GM12878 (cell line): ENCODE measurements around the gene KTN1. TPM values are rescaled to one million over a fixed set of nuclear protein-coding genes. Genes with fewer than 3 reads are reported as not detected.

Source experiments
- ATAC-seq: fragments of 200-7000 bp; cut with Tn5 transposase; 3 replicates; pipeline ENCODE4 v1.9.1; 2020; ENCODE audit warnings: mild to moderate bottlenecking, moderate library complexity
- BruUV-seq: library from RNA; stranded (reverse); fragments of 400-500 nt; replicated peaks from 2 replicates; lab custom pipeline; 2021; lab: Mats Ljungman, UMichigan
- CTCF ChIA-PET: fragments of 300-600 bp; sonication (Branson Sonifier 250); formaldehyde crosslinking; extraction: SDS; loops from one replicate; lab custom pipeline; 2021; ENCODE audit warnings: inconsistent platforms; lab: Yijun Ruan, JAX
- POLR2A ChIA-PET: fragments of 350-600 bp; formaldehyde crosslinking; extraction: SDS; loops from one replicate; lab custom pipeline; 2021; ENCODE audit warnings: inconsistent platforms; lab: Charles Lee
- RAD21 ChIA-PET: fragments of 300-600 bp; sonication (Branson Sonifier 250); formaldehyde crosslinking; loops from one replicate; lab custom pipeline; 2023; ENCODE audit warnings: antibody characterized with exemption; ENCODE audit not compliant: unreplicated experiment; lab: Charles Lee
- SMC1A ChIA-PET: fragments of 300-600 bp; sonication (Branson Sonifier 250); formaldehyde crosslinking; loops from one replicate; lab custom pipeline; 2023; ENCODE audit not compliant: unreplicated experiment, uncharacterized antibody; lab: Charles Lee
- DNase-seq: peaks from one replicate; pipeline ENCODE4 v3.0.0-alpha.2; 2011; ENCODE audit warnings: low read depth, low spot score
- FAIRE-seq: peaks from 3 replicates; lab custom pipeline; 2011; peaks lifted over from hg19 to GRCh38; lab: Jason Lieb, UNC
- H2AFZ ChIP-seq: 2 replicates; pipeline ENCODE4 v1.6.0; 2011; ENCODE audit warnings: low read depth, low read length, control low read depth; ENCODE audit not compliant: control insufficient read depth
- H3K27ac ChIP-seq: 2 replicates; pipeline ENCODE4 v1.5.1; 2011; ENCODE audit warnings: control low read depth; ENCODE audit not compliant: control insufficient read depth, insufficient read depth
- H3K27me3 ChIP-seq, 2 experiments: replicated peaks in 1 of 2; 2 replicates each; pipeline versions ENCODE4 v1.6.0 to v1.6.1; 2011; ENCODE audit warnings: low read length in 1 of 2; ENCODE audit not compliant: control insufficient read depth in 2 of 2, insufficient read depth in 2 of 2
- H3K36me3 ChIP-seq, 2 experiments: 2 replicates each; pipeline ENCODE4 v1.5.1; 2011; ENCODE audit warnings: low read length in 1 of 2; ENCODE audit not compliant: control insufficient read depth in 2 of 2, insufficient read depth in 2 of 2
- H3K4me1 ChIP-seq: 2 replicates; pipeline ENCODE4 v1.6.1; 2011; ENCODE audit warnings: mild to moderate bottlenecking, low read length, moderate library complexity, mixed read lengths; ENCODE audit not compliant: control insufficient read depth, insufficient read depth
- H3K4me2 ChIP-seq: 2 replicates; pipeline ENCODE4 v1.6.0; 2011; ENCODE audit warnings: control low read depth; ENCODE audit not compliant: control insufficient read depth, insufficient read depth
- H3K4me3 ChIP-seq: fragments of 200-600 bp; sonication (generic); 2 replicates; pipeline ENCODE4 v1.5.1; 2016
- H3K79me2 ChIP-seq: 2 replicates; pipeline ENCODE4 v1.6.0; 2011; ENCODE audit warnings: low read length; ENCODE audit not compliant: control insufficient read depth, insufficient read depth
- H3K9ac ChIP-seq: 2 replicates; pipeline ENCODE4 v1.8.0; 2011; ENCODE audit warnings: low read length, control low read depth, mixed read lengths; ENCODE audit not compliant: control insufficient read depth, insufficient read depth
- H3K9me3 ChIP-seq: replicated peaks from 3 replicates; pipeline ENCODE4 v1.5.1; 2011; ENCODE audit warnings: mild to moderate bottlenecking, low read length; ENCODE audit not compliant: control insufficient read depth, insufficient read depth
- H4K20me1 ChIP-seq: 2 replicates; pipeline ENCODE4 v1.6.0; 2011; ENCODE audit not compliant: control insufficient read depth, insufficient read depth
- CBX5 ChIP-seq: sonication (generic); IDR thresholded peaks from 2 replicates; pipeline ENCODE4 v1.6.1; 2016; ENCODE audit warnings: low read depth, moderate library complexity, mild to moderate bottlenecking, inconsistent platforms
- EGR1 ChIP-seq, 2 experiments: IDR thresholded peaks; 1 replicate in 1 of 2; 2 replicates in 1 of 2; pipeline ENCODE4 v1.6.1; 2011 to 2012; ENCODE audit warnings: low read depth in 2 of 2, low read length in 2 of 2, borderline replicate concordance in 1 of 2, mild to moderate bottlenecking in 1 of 2, moderate library complexity in 1 of 2
- EZH2 ChIP-seq: IDR thresholded peaks from 2 replicates; pipeline ENCODE4 v1.6.1; 2012; ENCODE audit warnings: low read depth, mild to moderate bottlenecking, control low read depth, inconsistent platforms, low read length, borderline replicate concordance; ENCODE audit not compliant: control insufficient read depth
- IRF3 ChIP-seq: fragments of 450-650 bp; IDR thresholded peaks from 2 replicates; pipeline ENCODE4 v1.6.1; 2014; ENCODE audit warnings: mild to moderate bottlenecking
- KDM1A ChIP-seq: fragments of 200-600 bp; sonication (generic); IDR thresholded peaks from 2 replicates; pipeline ENCODE4 v1.6.1; 2016; ENCODE audit warnings: borderline replicate concordance
- MTA2 ChIP-seq: fragments of 450-650 bp; IDR thresholded peaks from 2 replicates; pipeline ENCODE4 v1.6.1; 2016; ENCODE audit warnings: low read depth, mild to moderate bottlenecking, moderate library complexity
- NFYB ChIP-seq: IDR thresholded peaks from 2 replicates; pipeline ENCODE4 v1.6.1; 2011; ENCODE audit warnings: low read depth, mild to moderate bottlenecking, low read length, improper control_type of control experiment, moderate library complexity; ENCODE audit not compliant: insufficient read depth
- PAX8 ChIP-seq: fragments of 450-650 bp; IDR thresholded peaks from 2 replicates; pipeline ENCODE4 v1.6.1; 2017; ENCODE audit warnings: mild to moderate bottlenecking, moderate library complexity
- PRDM15 ChIP-seq: fragments of 450-650 bp; formaldehyde crosslinking; IDR thresholded peaks from 2 replicates; pipeline ENCODE4 v1.4.0; 2020; ENCODE audit warnings: mild to moderate bottlenecking, moderate library complexity
- SUPT20H ChIP-seq: IDR thresholded peaks from 2 replicates; pipeline ENCODE4 v1.6.1; 2011; ENCODE audit warnings: low read depth, mild to moderate bottlenecking, low read length, moderate library complexity, borderline replicate concordance; ENCODE audit not compliant: control insufficient read depth
- ZNF24 ChIP-seq: fragments of 450-650 bp; IDR thresholded peaks from 2 replicates; pipeline ENCODE4 v1.6.1; 2017; ENCODE audit warnings: antibody characterized with exemption, mild to moderate bottlenecking
- WGBS: methylation state at CpG from one replicate; pipeline ENCODE4 v1.1.6; 2016; ENCODE audit warnings: low lambda C conversion rate; ENCODE audit not compliant: insufficient replicate concordance, insufficient coverage; ENCODE audit errors: missing lambda C conversion rate; 5-methylcytosine and 5-hydroxymethylcytosine counted together
- in situ Hi-C: fragments of 300-500 bp; cut with MboI; formaldehyde crosslinking; loops from 9 replicates; pipeline ENCODE4 v1.14.3; 2018; ENCODE audit warnings: mixed read lengths
- intact Hi-C: fragments of 100-400 bp; cut with micrococcal nuclease; formaldehyde crosslinking; loops from one replicate; pipeline ENCODE4 v1.14.2; 2022; ENCODE audit not compliant: unreplicated experiment
- polyA plus RNA-seq, 11 experiments: library from polyadenylated mRNA; depleted of rRNA in 4 of 11; unstranded in 6 of 11; stranded (reverse) in 5 of 11; fragments of >200 nt; fragmentation: Nextera tagmentation in 4 of 11; fragmentation: Illumina TruSeq in 1 of 11; extraction: Ambion mirVana in 4 of 11; extraction: Trizol in 1 of 11; gene quantifications; 1 replicate in 1 of 11; 2 replicates in 10 of 11; pipeline versions ENCODE4 v1.2.1 to v1.2.3, GENCODE V29; 2011 to 2016; ENCODE audit warnings: inconsistent platforms in 2 of 11, missing spikeins in 2 of 11, low read depth in 1 of 11
- total RNA-seq, 4 experiments: library from RNA; depleted of rRNA in 3 of 4; stranded (reverse); fragments of >200 nt in 3 of 4; fragmentation: Illumina TruSeq in 1 of 4; extraction: Trizol in 1 of 4; gene quantifications; 2 replicates each; pipeline versions ENCODE4 v1.2.1 to v1.2.3, GENCODE V29; 2013 to 2021
- TF ChIP-seq, protein P1 (sequence below): IDR thresholded peaks from 2 replicates; pipeline ENCODE4 v1.6.1; 2012; ENCODE audit warnings: low read depth, low read length, improper control_type of control experiment

The KTN1 gene
- total and polyA plus RNA-seq, 10 of the 15 experiments (the other 5 are each of a cell fraction or from before 2014, with no cell fraction given) = 50.6 to 154 (median 84.2) TPM

GRCh38 chr14:55620277-55620676 is 40.3 kb downstream of the KTN1 start (continued):
- TF ChIP-seq PRDM15 (no peak), PAX8 (no peak)

- intact Hi-C loops = no loop called here
- no peak overlapping the region for H2AFZ ChIP-seq
- no peak for ATAC-seq
- ChIA-PET RAD21 (no interaction called here), CTCF (no interaction called here), POLR2A (interaction anchor here (0.7 kb wide), 1 partner anchor 755 kb away, joined by 5 read pairs; no protein-coding TSS in a partner anchor), SMC1A (no interaction called here)
- no peaks in the 10 kb centered on the region for H3K4me1 ChIP-seq
- no peaks in the 10 kb centered on the region for H3K27me3 ChIP-seq
- no peak overlapping the region for H3K27ac ChIP-seq
- H3K9ac ChIP-seq = no peak overlapping the region
- DNase-seq = no peak
- H3K36me3 ChIP-seq = peaks cover 11 to 43% of the 10 kb centered on the region in 2 experiments
- 99% methylated on average over 3 of the region's 3 CpGs for whole genome bisulfite sequencing
- H3K9me3 ChIP-seq = peaks cover 15% of the 10 kb centered on the region
- no peaks in the 10 kb centered on the region for H3K79me2 ChIP-seq
- H4K20me1 ChIP-seq = no peaks in the 10 kb centered on the region
- H3K4me3 ChIP-seq = no peak overlapping the region
- no peak for FAIRE-seq
- no TSS peak for BruUV-seq
- TF ChIP-seq, protein P1, sequence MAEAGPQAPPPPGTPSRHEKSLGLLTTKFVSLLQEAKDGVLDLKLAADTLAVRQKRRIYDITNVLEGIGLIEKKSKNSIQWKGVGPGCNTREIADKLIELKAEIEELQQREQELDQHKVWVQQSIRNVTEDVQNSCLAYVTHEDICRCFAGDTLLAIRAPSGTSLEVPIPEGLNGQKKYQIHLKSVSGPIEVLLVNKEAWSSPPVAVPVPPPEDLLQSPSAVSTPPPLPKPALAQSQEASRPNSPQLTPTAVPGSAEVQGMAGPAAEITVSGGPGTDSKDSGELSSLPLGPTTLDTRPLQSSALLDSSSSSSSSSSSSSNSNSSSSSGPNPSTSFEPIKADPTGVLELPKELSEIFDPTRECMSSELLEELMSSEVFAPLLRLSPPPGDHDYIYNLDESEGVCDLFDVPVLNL = no peak
- TF ChIP-seq IRF3 = no peak
- TF ChIP-seq ZNF24 = no peak
- no peak for TF ChIP-seq KDM1A
- no peak for TF ChIP-seq EGR1 (IDR thresholded peaks at IDR 0.05; ENCODE audit: borderline replicate concordance in 1 of 2, low read depth in 2 of 2, low read length in 2 of 2)
- no peak for TF ChIP-seq SUPT20H
- TF ChIP-seq MTA2 = no peak
- no peak for TF ChIP-seq NFYB
- no peak for TF ChIP-seq EZH2
- no peak for TF ChIP-seq CBX5
- in situ Hi-C loops = no loop called here
- H3K4me2 ChIP-seq = no peak overlapping the region
These were observed 41.0 kb downstream of the KTN1 start for GRCh38 chr14:55620981-55621380.
